ENCODE measurements around the gene PCOLCE2. TPM values are rescaled to one million over a fixed set of nuclear protein-coding genes. Genes with fewer than 3 reads are reported as not detected.

PCOLCE2 gene
- total and polyA plus RNA-seq, 10 of the 15 experiments (the other 5 are each of a cell fraction or from before 2014, with no cell fraction given): 0.11 to 7.6 (median 0.40) TPM

DNA sequence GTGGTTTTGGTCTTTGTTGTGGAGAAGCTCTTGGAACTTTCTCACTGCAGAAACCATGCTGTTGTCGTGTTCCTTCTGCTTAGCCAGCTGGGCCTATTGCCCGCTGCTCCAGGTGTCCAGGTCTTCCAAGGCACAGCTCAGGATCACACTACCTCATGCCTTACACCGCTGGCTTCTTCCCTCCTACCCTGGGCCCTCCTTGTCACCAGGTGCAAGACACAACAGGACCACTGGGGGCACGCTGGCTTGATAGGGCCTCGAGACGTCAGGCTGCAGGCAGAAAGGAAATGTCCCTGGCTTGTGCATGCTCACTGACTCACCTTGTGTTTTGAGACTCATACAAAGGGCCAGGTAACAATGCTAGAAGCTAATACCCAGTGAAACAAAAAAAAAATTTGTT is 42.3 kb upstream of the PCOLCE2 start:
- ChIA-PET CTCF (interaction anchor here (0.7 to 3.3 kb wide), 19 partner anchors 9 to 135 kb away, joined by 3 to 25 read pairs (median 4); partner anchors contain the start of gene U2SURP), SMC1A (ENCODE audit: uncharacterized antibody, unreplicated experiment) (interaction anchor here (0.5 to 3.0 kb wide), 12 partner anchors 9 to 304 kb away, joined by 3 to 10 read pairs (median 3); no protein-coding TSS in a partner anchor), POLR2A (interaction anchor here (0.8 kb wide), 1 partner anchor 11 kb away, joined by 3 read pairs; no protein-coding TSS in a partner anchor), RAD21 (ENCODE audit: unreplicated experiment) (interaction anchor here (1.2 to 4.2 kb wide), 3 partner anchors 53 to 60 kb away, joined by 3 to 15 read pairs (median 5); no protein-coding TSS in a partner anchor)
- Histone ChIP-seq H3K4me3 (no peak overlapping the region), H3K4me2 (ENCODE audit: control insufficient read depth, insufficient read depth) (no peak overlapping the region), H3K4me1 (ENCODE audit: control insufficient read depth, insufficient read depth, low read length) (no peaks in the 10 kb centered on the region), H3K36me3 (ENCODE audit: control insufficient read depth in 2 of 2, insufficient read depth in 2 of 2, low read length in 1 of 2) (no peaks in the 10 kb centered on the region), H4K20me1 (ENCODE audit: control insufficient read depth, insufficient read depth) (no peaks in the 10 kb centered on the region), H3K9me3 (replicated peaks; ENCODE audit: control insufficient read depth, insufficient read depth, low read length) (no peaks in the 10 kb centered on the region), H2AFZ (ENCODE audit: control insufficient read depth, low read depth, low read length) (no peak overlapping the region), H3K27me3 (replicated peaks in 1 of 2; ENCODE audit: control insufficient read depth in 2 of 2, insufficient read depth in 2 of 2, low read length in 1 of 2) (peaks cover 0 to 2% of the 10 kb centered on the region in 2 experiments; a peak in 1 of 4 replicates), H3K27ac (ENCODE audit: control insufficient read depth, insufficient read depth) (no peak overlapping the region), H3K9ac (ENCODE audit: control insufficient read depth, insufficient read depth, low read length) (no peak overlapping the region), H3K79me2 (ENCODE audit: control insufficient read depth, insufficient read depth, low read length) (no peaks in the 10 kb centered on the region)
- TF ChIP-seq, protein P1, sequence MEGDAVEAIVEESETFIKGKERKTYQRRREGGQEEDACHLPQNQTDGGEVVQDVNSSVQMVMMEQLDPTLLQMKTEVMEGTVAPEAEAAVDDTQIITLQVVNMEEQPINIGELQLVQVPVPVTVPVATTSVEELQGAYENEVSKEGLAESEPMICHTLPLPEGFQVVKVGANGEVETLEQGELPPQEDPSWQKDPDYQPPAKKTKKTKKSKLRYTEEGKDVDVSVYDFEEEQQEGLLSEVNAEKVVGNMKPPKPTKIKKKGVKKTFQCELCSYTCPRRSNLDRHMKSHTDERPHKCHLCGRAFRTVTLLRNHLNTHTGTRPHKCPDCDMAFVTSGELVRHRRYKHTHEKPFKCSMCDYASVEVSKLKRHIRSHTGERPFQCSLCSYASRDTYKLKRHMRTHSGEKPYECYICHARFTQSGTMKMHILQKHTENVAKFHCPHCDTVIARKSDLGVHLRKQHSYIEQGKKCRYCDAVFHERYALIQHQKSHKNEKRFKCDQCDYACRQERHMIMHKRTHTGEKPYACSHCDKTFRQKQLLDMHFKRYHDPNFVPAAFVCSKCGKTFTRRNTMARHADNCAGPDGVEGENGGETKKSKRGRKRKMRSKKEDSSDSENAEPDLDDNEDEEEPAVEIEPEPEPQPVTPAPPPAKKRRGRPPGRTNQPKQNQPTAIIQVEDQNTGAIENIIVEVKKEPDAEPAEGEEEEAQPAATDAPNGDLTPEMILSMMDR (IDR thresholded peaks at IDR 0.05 in 2 of 3, conservative IDR thresholded peaks at IDR 0.05 in 1 of 3; ENCODE audit: control insufficient read depth in 2 of 3, extremely low read depth in 1 of 3, insufficient read depth in 1 of 3, low read depth in 3 of 3, low read length in 3 of 3): peak; percentile 33 to 51 (median 46)
- TF ChIP-seq POLR2AphosphoS5 (IDR thresholded peaks at IDR 0.05; ENCODE audit: low read length): no peak
- peak; percentile 44 for TF ChIP-seq RAD21 (IDR thresholded peaks at IDR 0.05; ENCODE audit: insufficient read depth, low read depth, low read length)
- peak; percentile 95 for ATAC-seq
- no peak for DNase-seq (ENCODE audit: low read depth, low spot score)
- in situ Hi-C loops (cut with MboI): loop anchor here (5.0 kb wide), 1 partner anchor 61 kb away; no protein-coding TSS in a partner anchor
- FAIRE-seq: peak; percentile 85
- intact Hi-C loops (cut with micrococcal nuclease; ENCODE audit: unreplicated experiment): loop anchor here (2.0 kb wide), 1 partner anchor 56 kb away; no protein-coding TSS in a partner anchor
- BruUV-seq (replicated peaks): no TSS peak
- 35% methylated on average over 6 of the region's 6 CpGs for WGBS (ENCODE audit: insufficient coverage, insufficient replicate concordance, low lambda C conversion rate, missing lambda C conversion rate)

Measured in GM12878 (cell line).